Esophagus muscularis mucosa (tissue), 4 donors: Measurements from ENCODE around the gene TOMM70.

Experiments used
- CTCF ChIP-seq, 3 experiments: fragments of 200-600 bp in 2 of 3; fragments of 450-650 bp in 1 of 3; sonication (generic) in 2 of 3; IDR thresholded peaks; one replicate each; pipeline ENCODE4 v1.5.1; 2017 to 2019; ENCODE audit warnings: antibody characterized with exemption in 3 of 3, mild to moderate bottlenecking in 2 of 3, moderate library complexity in 1 of 3
- EP300 ChIP-seq: sonication (generic); formaldehyde crosslinking; IDR thresholded peaks from one replicate; pipeline ENCODE4 v1.6.1; 2017; ENCODE audit warnings: antibody characterized with exemption
- POLR2A ChIP-seq: fragments of 450-650 bp; IDR thresholded peaks from one replicate; pipeline ENCODE4 v1.6.1; 2017; ENCODE audit warnings: antibody characterized with exemption, moderate library complexity, mild to moderate bottlenecking, low read depth

GRCh38 chr3:100423611-100424010 lies 22.7 kb upstream of the TOMM70 start:
- TF ChIP-seq POLR2A, result no peak
- no peak for TF ChIP-seq CTCF (IDR thresholded peaks at IDR 0.05)
- no peak for TF ChIP-seq EP300
